OCI-M1 (cell line): ENCODE measurements around the gene SIRT1.
"Not testable (repeated sequence)": the region's sequence is repeated elsewhere in the genome, so short reads cannot be mapped to it uniquely, and the experiment has no call there.

Experiments used
- DNase-seq: peaks from one replicate; lab custom pipeline; 2025; lab: John Stamatoyannopoulos, UW

Gene SIRT1

DNA sequence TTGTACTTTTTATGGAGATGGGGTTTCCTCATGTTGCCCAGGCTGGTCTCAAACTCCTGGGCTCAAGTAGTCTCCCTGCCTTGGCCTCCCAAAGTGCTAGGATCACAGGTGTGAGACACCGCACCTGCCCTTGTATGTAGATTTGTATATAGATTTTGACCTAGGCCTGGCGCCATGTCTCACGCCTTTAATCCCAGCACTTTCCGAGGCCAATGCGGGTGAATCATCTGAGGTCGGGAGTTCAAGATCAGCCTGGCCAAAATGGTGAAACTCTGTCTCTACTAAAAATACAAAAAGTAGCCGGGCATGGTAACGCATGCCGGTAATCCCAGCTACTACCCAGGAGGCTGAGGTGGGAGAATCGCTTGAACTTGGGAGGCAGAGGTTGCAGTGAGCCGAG, 7.0 kb upstream of the SIRT1 start:
- not testable (repeated sequence) for DNase-seq

DNA sequence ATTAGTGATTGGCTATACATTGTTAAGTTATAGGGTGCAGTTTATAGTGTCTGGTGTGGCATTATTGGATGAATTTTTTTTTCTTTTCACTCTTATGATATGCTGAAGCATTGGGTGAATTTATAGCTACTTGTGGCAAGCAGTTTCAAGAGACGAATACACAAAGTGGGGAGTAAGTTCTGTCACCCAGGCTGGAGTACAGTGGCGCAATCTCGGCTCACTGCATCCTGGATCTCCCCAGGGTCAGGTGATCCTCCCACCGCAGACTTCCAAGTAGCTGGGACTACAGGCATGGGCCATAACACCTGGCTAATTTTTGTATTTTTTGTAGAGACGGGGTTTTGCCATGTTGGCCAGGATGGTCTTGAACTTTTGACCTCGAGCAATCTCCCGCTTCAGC, 6.3 kb upstream of the SIRT1 start:
- no peak for DNase-seq

- DNase-seq = no peak
These were observed 645 bp upstream of the SIRT1 start for GRCh38 chr10:67883710-67884312.

- DNase-seq = peak; percentile 86
These were observed 600 bp downstream of the SIRT1 start for GRCh38 chr10:67884842-67885670.

GRCh38 chr10:67893637-67894036, 9.2 kb downstream of the SIRT1 start:
- DNase-seq = no peak

DNA sequence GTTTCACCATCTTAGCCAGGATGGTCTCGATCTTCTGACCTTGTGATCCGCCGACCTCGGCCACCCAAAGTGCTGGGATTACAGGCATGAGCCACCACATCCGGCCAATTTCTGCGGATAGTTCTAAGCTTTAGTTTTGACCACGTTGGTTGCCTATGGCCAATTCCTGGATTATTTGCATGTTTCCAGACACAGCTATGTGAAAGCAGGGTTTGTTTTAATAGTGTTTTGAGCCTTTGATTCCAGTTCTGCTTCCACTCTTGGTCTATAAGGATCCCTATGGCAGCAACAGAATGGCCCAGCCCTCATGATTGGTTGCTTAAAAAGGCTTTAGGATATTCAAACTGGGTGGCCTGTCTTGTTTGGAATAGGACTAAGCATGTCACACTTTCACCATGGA, 19.1 kb downstream of the SIRT1 start:
- no peak for DNase-seq

DNA sequence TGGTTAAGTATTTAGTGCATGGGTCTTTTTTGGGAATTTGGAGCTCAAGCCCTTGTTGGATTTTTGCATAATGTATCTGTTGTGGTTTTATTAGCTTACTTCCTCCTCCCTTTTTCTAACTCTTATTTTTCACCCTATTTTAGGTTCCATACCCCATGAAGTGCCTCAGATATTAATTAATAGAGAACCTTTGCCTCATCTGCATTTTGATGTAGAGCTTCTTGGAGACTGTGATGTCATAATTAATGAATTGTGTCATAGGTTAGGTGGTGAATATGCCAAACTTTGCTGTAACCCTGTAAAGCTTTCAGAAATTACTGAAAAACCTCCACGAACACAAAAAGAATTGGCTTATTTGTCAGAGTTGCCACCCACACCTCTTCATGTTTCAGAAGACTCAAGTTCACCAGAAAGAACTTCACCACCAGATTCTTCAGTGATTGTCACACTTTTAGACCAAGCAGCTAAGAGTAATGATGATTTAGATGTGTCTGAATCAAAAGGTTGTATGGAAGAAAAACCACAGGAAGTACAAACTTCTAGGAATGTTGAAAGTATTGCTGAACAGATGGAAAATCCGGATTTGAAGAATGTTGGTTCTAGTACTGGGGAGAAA, 28.0 kb downstream of the SIRT1 start:
- DNase-seq = no peak

- DNase-seq = no peak
These were observed 30.4 kb downstream of the SIRT1 start for GRCh38 chr10:67914777-67915340.

GRCh38 chr10:67917169-67917568, 32.7 kb downstream of the SIRT1 start:
- no peak for DNase-seq

- no peak for DNase-seq
These were observed 33.2 kb downstream of the SIRT1 start for GRCh38 chr10:67917679-67918078.

- no peak for DNase-seq
These were observed 36.6 kb downstream of the SIRT1 start for GRCh38 chr10:67921065-67921464.

DNA sequence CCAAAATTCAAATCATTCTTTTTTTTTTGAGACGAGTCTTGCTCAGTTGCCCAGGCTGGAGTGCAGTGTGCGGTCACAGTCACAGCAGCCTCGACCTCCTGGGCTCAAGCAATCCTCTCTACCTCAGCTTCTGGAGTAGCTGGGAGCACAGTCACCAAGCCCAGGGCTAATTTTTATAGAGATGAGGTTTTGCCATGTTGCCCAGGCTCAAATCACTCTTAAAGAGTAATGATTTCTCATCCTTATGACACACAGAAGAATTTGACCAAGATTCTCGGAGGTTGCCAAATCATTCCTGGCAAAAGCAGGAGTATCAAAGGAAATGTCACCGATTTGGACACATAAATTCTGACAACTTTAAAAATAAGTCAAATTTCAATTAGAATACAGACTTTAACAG, 39.1 kb downstream of the SIRT1 start:
- DNase-seq = no peak

GRCh38 chr10:67924136-67924535, 39.7 kb downstream of the SIRT1 start:
- DNase-seq = no peak

DNA sequence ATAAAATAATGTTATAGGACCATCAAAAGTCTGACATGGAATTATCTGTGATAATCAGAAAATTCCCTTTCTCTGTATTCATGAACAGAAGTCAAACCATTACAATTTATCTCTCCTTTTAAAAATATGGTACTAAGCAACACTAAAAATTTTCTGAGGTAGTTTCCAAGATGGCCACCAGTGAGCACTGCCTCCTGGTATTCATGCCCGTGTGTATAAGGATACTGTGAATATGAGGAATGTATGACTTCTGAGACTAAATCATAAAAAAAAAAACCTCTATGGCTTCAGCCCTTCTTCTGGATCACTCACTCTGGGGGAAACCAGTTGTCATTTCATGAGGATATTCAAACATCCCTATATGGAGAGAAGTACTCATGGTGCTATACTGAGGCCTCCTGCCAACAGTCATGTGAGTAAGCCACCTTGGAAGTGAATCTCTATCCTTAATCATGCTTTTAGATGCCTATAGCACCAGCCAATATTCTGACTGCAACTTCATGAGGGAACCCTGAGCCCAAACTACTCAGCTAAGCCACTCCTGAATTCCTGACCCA, 41.1 kb downstream of the SIRT1 start:
- DNase-seq = no peak

- DNase-seq = no peak
These were observed 42.5 kb downstream of the SIRT1 start for GRCh38 chr10:67926951-67927350.

- no peak for DNase-seq
These were observed 48.7 kb downstream of the SIRT1 start for GRCh38 chr10:67933199-67933598.

- no peak for DNase-seq
These were observed 49.9 kb downstream of the SIRT1 start for GRCh38 chr10:67934336-67934735.

- no peak for DNase-seq
These were observed 50.8 kb downstream of the SIRT1 start for GRCh38 chr10:67935223-67935622.

- no peak for DNase-seq
These were observed 52.0 kb downstream of the SIRT1 start for GRCh38 chr10:67936416-67936815.

DNA sequence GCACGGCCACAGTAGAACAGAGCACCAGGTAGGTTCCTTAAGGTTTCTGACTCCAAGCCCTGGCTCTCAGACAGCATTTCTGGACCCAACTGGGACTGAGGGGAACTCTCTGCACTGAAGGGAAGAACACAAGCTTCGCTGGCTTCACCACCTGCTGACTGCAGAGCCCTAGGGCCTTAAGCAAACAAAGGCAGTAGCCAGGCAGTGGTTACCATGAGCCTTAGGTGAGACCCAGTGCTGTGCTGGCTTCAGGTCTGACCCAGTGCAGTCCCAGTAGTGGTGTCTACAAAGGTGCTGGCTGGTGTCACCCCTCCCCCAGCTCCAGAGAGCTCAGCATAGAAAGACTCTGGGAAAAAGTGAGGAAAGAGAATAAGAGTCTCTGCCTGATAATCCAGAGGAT, 59.5 kb downstream of the SIRT1 start:
- DNase-seq = no peak

- no peak for DNase-seq
These were observed 71.2 kb downstream of the SIRT1 start for GRCh38 chr10:67955614-67956013.

GRCh38 chr10:67959839-67960476, 75.5 kb downstream of the SIRT1 start:
- no peak for DNase-seq
